ENCODE data around the gene TMEM39B.
A peak's percentile ranks its signal among the peaks of the same experiment; 100 is the strongest.

Gene TMEM39B

DNA sequence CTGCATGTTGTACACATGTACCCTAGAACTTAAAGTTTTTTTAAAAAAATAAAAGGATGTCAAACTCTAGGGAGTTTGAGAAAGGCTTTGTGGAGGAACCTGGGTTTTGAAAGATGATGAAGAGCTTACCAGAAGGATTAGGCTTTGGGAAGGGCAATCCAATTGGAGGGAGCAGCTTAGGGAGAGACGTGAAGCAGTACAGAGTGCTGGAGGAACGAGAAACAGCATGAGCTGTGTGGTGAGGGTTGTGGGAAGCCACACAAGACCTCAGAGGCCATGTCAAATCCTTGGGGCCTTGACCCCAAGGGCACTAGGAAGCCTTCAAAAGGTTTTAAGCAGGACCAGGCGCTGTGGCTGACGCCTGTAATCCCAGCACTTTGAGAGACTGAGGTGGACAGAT lies 26.7 kb downstream of the TMEM39B start:
- Histone ChIP-seq H3K4me3 (ENCODE audit: control insufficient read depth in 1 of 7, extremely low read depth in 1 of 7, insufficient read depth in 4 of 7, low read depth in 2 of 7, low read length in 6 of 7) (no peak overlapping the region), H3K4me1 (ENCODE audit: control extremely low read depth in 1 of 4, control insufficient read depth in 4 of 4, insufficient read depth in 4 of 4, low read length in 3 of 4) (no peaks in the 10 kb centered on the region), H3K36me3 (ENCODE audit: control insufficient read depth in 4 of 4, insufficient read depth in 4 of 4, low read length in 3 of 4) (peaks cover 13 to 63% (median 46%) of the 10 kb centered on the region in 4 experiments), H3K9me3 (ENCODE audit: control extremely low read depth in 1 of 5, control insufficient read depth in 4 of 5, insufficient read depth in 2 of 5, low read depth in 1 of 5, low read length in 4 of 5) (no peaks in the 10 kb centered on the region), H3K27ac (ENCODE audit: insufficient read depth in 1 of 2, low read depth in 1 of 2, low read length in 2 of 2, poor library complexity in 1 of 2, severe bottlenecking in 2 of 2) (no peak overlapping the region), H3K27me3 (replicated peaks in 2 of 5; ENCODE audit: control insufficient read depth in 4 of 5, insufficient read depth in 5 of 5, low read length in 4 of 5) (no peaks in the 10 kb centered on the region)
- CTCF ChIA-PET, result interaction anchor here (2.1 kb wide), 1 partner anchor 9 kb away, joined by 4 read pairs; the partner anchor contains the start of gene KPNA6
- 100% methylated on average over 2 of the region's 4 CpGs for WGBS (ENCODE audit: insufficient coverage)
- no peak for DNase-seq
- POLR2A ChIA-PET, result no interaction called here

DNA sequence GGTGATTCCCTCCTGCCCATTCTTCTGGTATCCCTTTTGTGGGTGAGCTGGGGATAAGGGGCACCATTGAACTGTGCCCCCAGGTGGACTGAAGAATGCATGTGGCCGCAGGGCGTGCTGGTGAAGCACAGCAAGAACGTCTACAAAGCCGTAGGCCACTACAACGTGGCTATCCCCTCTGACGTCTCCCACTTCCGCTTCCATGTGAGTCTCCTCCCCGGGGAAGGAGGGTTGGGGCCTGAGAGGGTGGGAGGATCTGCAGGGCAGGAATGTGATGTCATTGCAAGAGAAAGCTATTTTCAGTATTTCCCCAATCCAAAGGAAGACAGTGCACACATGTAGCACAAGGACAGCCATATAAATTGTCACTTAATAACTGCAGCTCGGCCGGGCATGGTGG lies 27.6 kb downstream of the TMEM39B start:
- CTCF ChIA-PET, result interaction anchor here (1.4 to 2.1 kb wide), 3 partner anchors 8 to 18 kb away, joined by 4 read pairs; partner anchors contain the start of gene KPNA6
- 97% methylated on average over 10 of the region's 10 CpGs for WGBS (ENCODE audit: insufficient coverage)
- no peak overlapping the region for H3K27ac ChIP-seq (ENCODE audit: insufficient read depth in 1 of 2, low read depth in 1 of 2, low read length in 2 of 2, poor library complexity in 1 of 2, severe bottlenecking in 2 of 2)

DNA sequence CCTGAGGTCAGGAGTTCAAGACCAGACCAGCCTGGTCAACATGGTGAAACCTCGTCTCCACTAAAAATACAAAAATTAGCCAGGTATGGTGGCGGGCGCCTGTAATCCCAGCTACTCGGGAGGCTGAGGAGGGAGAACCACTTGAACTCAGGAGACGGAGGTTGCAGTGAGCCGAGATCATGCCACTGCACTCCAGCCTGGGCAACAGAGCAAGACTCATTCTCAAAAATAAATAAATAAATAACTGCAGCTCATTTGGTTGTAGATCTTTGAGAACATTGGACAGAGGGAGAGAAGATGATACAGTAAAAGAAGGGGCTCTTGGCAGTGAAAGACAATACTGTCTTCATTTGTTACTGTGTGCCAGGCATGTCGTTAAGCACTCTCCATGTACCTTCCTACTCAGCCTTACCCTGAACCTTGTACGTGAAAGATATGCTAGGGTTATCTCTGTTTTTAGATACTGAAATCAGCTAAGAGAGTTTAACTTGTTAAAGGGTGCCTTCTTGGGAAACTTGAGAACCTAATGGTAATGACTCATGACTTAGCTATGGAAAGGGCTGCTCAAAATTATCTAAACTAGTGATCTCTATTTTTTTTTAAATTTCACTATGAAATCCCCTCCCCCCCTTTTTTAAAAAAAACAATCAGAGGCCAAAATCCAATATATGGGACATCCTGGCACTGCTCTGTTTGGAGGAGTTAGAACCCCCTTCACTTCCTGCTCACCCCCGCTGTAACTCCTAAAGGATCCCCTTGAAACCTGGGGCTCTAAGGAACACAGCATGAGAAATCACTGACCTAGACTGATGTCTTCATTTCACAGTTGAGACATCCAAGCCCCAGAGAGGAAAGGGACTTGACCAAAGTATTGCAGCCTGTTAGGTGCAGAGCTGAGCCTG lies 28.3 kb downstream of the TMEM39B start:
- Histone ChIP-seq H3K27ac (ENCODE audit: insufficient read depth in 1 of 2, low read depth in 1 of 2, low read length in 2 of 2, poor library complexity in 1 of 2, severe bottlenecking in 2 of 2) (peak overlapping the region in 1 of 2 experiments; percentile 35), H3K4me1 (ENCODE audit: control extremely low read depth in 1 of 4, control insufficient read depth in 4 of 4, insufficient read depth in 4 of 4, low read length in 3 of 4) (no peaks in the 10 kb centered on the region), H3K9me3 (ENCODE audit: control extremely low read depth in 1 of 5, control insufficient read depth in 4 of 5, insufficient read depth in 2 of 5, low read depth in 1 of 5, low read length in 4 of 5) (no peaks in the 10 kb centered on the region), H3K36me3 (ENCODE audit: control insufficient read depth in 4 of 4, insufficient read depth in 4 of 4, low read length in 3 of 4) (peaks cover 9 to 47% (median 29%) of the 10 kb centered on the region in 4 experiments), H3K27me3 (replicated peaks in 2 of 5; ENCODE audit: control insufficient read depth in 4 of 5, insufficient read depth in 5 of 5, low read length in 4 of 5) (no peaks in the 10 kb centered on the region), H3K4me3 (ENCODE audit: control insufficient read depth in 1 of 7, extremely low read depth in 1 of 7, insufficient read depth in 4 of 7, low read depth in 2 of 7, low read length in 6 of 7) (no peak overlapping the region)
- DNase-seq, result no peak
- WGBS (ENCODE audit: insufficient coverage), result 100% methylated on average over 5 of the region's 9 CpGs
- ChIA-PET CTCF (interaction anchor here (1.4 to 1.6 kb wide), 2 partner anchors 17 to 19 kb away, joined by 4 read pairs; no protein-coding TSS in a partner anchor), POLR2A (interaction anchor here (0.6 kb wide), 1 partner anchor 116 kb away, joined by 3 read pairs; no protein-coding TSS in a partner anchor)

More for the DNA sequence above, 27.6 kb downstream of the TMEM39B start:
- DNase-seq, result no peak
- Histone ChIP-seq H3K27me3 (replicated peaks in 2 of 5; ENCODE audit: control insufficient read depth in 4 of 5, insufficient read depth in 5 of 5, low read length in 4 of 5) (no peaks in the 10 kb centered on the region), H3K4me3 (ENCODE audit: control insufficient read depth in 1 of 7, extremely low read depth in 1 of 7, insufficient read depth in 4 of 7, low read depth in 2 of 7, low read length in 6 of 7) (no peak overlapping the region), H3K9me3 (ENCODE audit: control extremely low read depth in 1 of 5, control insufficient read depth in 4 of 5, insufficient read depth in 2 of 5, low read depth in 1 of 5, low read length in 4 of 5) (no peaks in the 10 kb centered on the region), H3K4me1 (ENCODE audit: control extremely low read depth in 1 of 4, control insufficient read depth in 4 of 4, insufficient read depth in 4 of 4, low read length in 3 of 4) (no peaks in the 10 kb centered on the region), H3K36me3 (ENCODE audit: control insufficient read depth in 4 of 4, insufficient read depth in 4 of 4, low read length in 3 of 4) (peaks cover 12 to 54% (median 36%) of the 10 kb centered on the region in 4 experiments)
- POLR2A ChIA-PET, result no interaction called here

DNA sequence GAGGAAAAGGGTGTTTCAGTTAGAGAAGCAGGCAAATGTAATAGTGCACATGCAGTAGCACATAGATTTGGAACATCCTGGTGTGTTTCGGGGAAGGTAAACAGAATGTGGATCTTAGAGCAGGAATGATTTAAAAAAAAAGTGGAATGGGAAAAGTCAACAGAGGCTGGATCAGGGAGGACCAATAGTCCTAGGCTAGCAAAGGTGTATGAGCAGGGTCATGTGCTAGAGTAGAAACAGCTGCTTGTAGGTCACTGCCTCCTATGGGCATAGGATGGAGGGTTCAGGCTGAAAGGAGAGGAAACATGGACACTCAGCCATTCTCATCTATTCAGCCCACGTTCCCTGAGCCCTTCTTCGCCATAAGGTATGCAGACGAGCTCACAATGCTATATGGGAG lies 31.4 kb downstream of the TMEM39B start:
- WGBS (ENCODE audit: insufficient coverage), result 100% methylated on average over 1 of the region's 4 CpGs
- POLR2A ChIA-PET, result no interaction called here
- H3K4me1 ChIP-seq (ENCODE audit: control extremely low read depth in 1 of 4, control insufficient read depth in 4 of 4, insufficient read depth in 4 of 4, low read length in 3 of 4), result peaks cover 4 to 12% (median 8%) of the 10 kb centered on the region in 4 experiments
- no peaks in the 10 kb centered on the region for H3K27me3 ChIP-seq (replicated peaks in 2 of 5; ENCODE audit: control insufficient read depth in 4 of 5, insufficient read depth in 5 of 5, low read length in 4 of 5)
- CTCF ChIA-PET, result no interaction called here
- peak overlapping the region in 1 of 2 experiments; percentile 11 for H3K27ac ChIP-seq (ENCODE audit: insufficient read depth in 1 of 2, low read depth in 1 of 2, low read length in 2 of 2, poor library complexity in 1 of 2, severe bottlenecking in 2 of 2)
- DNase-seq, result no peak
- no peaks in the 10 kb centered on the region for H3K9me3 ChIP-seq (ENCODE audit: control extremely low read depth in 1 of 5, control insufficient read depth in 4 of 5, insufficient read depth in 2 of 5, low read depth in 1 of 5, low read length in 4 of 5)
- no peak overlapping the region for H3K4me3 ChIP-seq (ENCODE audit: control insufficient read depth in 1 of 7, extremely low read depth in 1 of 7, insufficient read depth in 4 of 7, low read depth in 2 of 7, low read length in 6 of 7)
- H3K36me3 ChIP-seq (ENCODE audit: control insufficient read depth in 4 of 4, insufficient read depth in 4 of 4, low read length in 3 of 4), result peaks cover 6 to 28% (median 22%) of the 10 kb centered on the region in 4 experiments

DNA sequence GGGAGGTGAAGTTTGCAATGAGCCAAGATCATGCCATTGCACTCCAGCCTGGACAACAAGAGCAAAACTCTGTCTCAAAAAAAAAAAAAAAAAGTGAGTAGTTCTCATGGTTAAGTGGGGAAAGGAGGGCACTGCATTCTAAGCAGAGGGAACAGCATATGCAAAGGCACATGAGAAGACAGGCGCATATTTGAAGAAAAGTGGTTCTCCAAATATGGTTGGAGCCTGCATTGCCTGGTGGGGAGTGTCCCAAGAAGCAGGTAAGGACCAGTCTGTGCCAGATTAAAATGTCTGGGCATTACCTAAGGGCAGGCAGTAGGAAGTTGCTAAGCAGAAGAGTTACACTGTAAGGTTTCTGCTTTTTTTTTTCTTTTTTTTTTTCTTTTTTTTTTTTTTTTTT lies 32.6 kb downstream of the TMEM39B start:
- peak in 1 of 3 donors; percentile 20 for DNase-seq
- H3K9me3 ChIP-seq (ENCODE audit: control extremely low read depth in 1 of 5, control insufficient read depth in 4 of 5, insufficient read depth in 2 of 5, low read depth in 1 of 5, low read length in 4 of 5), result no peaks in the 10 kb centered on the region
- H3K4me3 ChIP-seq (ENCODE audit: control insufficient read depth in 1 of 7, extremely low read depth in 1 of 7, insufficient read depth in 4 of 7, low read depth in 2 of 7, low read length in 6 of 7), result no peak overlapping the region
- H3K27me3 ChIP-seq (replicated peaks in 2 of 5; ENCODE audit: control insufficient read depth in 4 of 5, insufficient read depth in 5 of 5, low read length in 4 of 5), result no peaks in the 10 kb centered on the region
- ChIA-PET POLR2A (no interaction called here), CTCF (interaction anchor here (0.6 kb wide), 1 partner anchor 23 kb away, joined by 5 read pairs; no protein-coding TSS in a partner anchor)
- H3K36me3 ChIP-seq (ENCODE audit: control insufficient read depth in 4 of 4, insufficient read depth in 4 of 4, low read length in 3 of 4), result peaks cover 4 to 20% (median 17%) of the 10 kb centered on the region in 4 experiments
- WGBS (ENCODE audit: insufficient coverage), result 55% methylated on average over 1 of the region's 1 CpG
- no peak overlapping the region for H3K27ac ChIP-seq (ENCODE audit: insufficient read depth in 1 of 2, low read depth in 1 of 2, low read length in 2 of 2, poor library complexity in 1 of 2, severe bottlenecking in 2 of 2)
- H3K4me1 ChIP-seq (ENCODE audit: control extremely low read depth in 1 of 4, control insufficient read depth in 4 of 4, insufficient read depth in 4 of 4, low read length in 3 of 4), result peaks cover 4 to 18% (median 13%) of the 10 kb centered on the region in 4 experiments

DNA sequence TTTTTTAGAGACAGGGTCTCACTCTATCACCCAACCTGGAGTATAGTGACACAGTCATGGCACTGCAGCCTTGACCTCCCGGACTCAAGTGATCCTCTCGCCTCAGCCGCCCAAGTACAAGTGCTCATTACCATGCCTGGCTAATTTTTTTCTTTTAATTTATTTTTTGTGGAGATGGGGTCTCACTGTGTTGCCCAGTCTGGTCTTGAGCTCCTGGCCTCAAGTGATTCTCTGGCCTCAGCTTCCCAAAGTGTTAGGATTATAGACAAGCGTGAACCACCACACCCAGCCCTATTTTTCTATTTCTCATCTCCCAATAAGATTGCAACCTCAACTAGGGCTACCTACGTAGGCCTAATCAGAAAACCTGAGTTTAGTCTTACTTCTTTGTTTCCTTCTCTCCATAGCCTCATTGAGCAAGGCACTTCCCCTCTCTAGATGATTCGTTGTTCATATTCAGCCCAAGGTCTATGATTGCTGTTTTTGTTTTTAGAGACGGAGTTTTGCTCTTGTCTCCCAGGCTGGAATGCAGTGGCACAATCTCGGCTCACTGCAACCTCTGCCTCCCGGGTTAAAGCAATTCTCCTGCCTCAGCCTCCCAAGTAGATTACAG lies 34.0 kb downstream of the TMEM39B start:
- Histone ChIP-seq H3K4me3 (ENCODE audit: control insufficient read depth in 1 of 7, extremely low read depth in 1 of 7, insufficient read depth in 4 of 7, low read depth in 2 of 7, low read length in 6 of 7) (peak overlapping the region in 1 of 7 experiments; percentile 87), H3K4me1 (ENCODE audit: control extremely low read depth in 1 of 4, control insufficient read depth in 4 of 4, insufficient read depth in 4 of 4, low read length in 3 of 4) (peaks cover 9 to 27% (median 15%) of the 10 kb centered on the region in 4 experiments), H3K36me3 (ENCODE audit: control insufficient read depth in 4 of 4, insufficient read depth in 4 of 4, low read length in 3 of 4) (peaks cover under 1 to 12% (median 9%) of the 10 kb centered on the region in 4 experiments), H3K27me3 (replicated peaks in 2 of 5; ENCODE audit: control insufficient read depth in 4 of 5, insufficient read depth in 5 of 5, low read length in 4 of 5) (no peaks in the 10 kb centered on the region), H3K9me3 (ENCODE audit: control extremely low read depth in 1 of 5, control insufficient read depth in 4 of 5, insufficient read depth in 2 of 5, low read depth in 1 of 5, low read length in 4 of 5) (no peaks in the 10 kb centered on the region), H3K27ac (ENCODE audit: insufficient read depth in 1 of 2, low read depth in 1 of 2, low read length in 2 of 2, poor library complexity in 1 of 2, severe bottlenecking in 2 of 2) (no peak overlapping the region)
- ChIA-PET POLR2A (no interaction called here), CTCF (interaction anchor here (1.2 kb wide), 1 partner anchor 142 kb away, joined by 3 read pairs; no protein-coding TSS in a partner anchor)
- WGBS (ENCODE audit: insufficient coverage), result 90% methylated on average over 4 of the region's 9 CpGs
- DNase-seq, result no peak

Measured in common myeloid progenitor, CD34-positive (primary cell).